Epithelial cell of esophagus (primary cell): ENCODE data around the gene KRT5.

Experiments used
- DNase-seq: peaks from one replicate; pipeline ENCODE4 v3.0.0; 2010; ENCODE audit warnings: low read depth
- H3K4me3 ChIP-seq: 2 replicates; pipeline ENCODE4 v1.5.1; 2011; ENCODE audit warnings: mild to moderate bottlenecking, low read length, control low read depth
- TF ChIP-seq, protein P1 (sequence below): IDR thresholded peaks from 2 replicates; pipeline ENCODE4 v1.5.1; 2011; ENCODE audit warnings: low read depth, mild to moderate bottlenecking, low read length, control low read depth, inconsistent platforms; ENCODE audit not compliant: insufficient read depth; ENCODE audit errors: missing control alignments

Gene KRT5

GRCh38 chr12:52558781-52559445, 38.7 kb upstream of the KRT5 start:
- no peak for DNase-seq
- no peak overlapping the region for H3K4me3 ChIP-seq
- TF ChIP-seq, protein P1, sequence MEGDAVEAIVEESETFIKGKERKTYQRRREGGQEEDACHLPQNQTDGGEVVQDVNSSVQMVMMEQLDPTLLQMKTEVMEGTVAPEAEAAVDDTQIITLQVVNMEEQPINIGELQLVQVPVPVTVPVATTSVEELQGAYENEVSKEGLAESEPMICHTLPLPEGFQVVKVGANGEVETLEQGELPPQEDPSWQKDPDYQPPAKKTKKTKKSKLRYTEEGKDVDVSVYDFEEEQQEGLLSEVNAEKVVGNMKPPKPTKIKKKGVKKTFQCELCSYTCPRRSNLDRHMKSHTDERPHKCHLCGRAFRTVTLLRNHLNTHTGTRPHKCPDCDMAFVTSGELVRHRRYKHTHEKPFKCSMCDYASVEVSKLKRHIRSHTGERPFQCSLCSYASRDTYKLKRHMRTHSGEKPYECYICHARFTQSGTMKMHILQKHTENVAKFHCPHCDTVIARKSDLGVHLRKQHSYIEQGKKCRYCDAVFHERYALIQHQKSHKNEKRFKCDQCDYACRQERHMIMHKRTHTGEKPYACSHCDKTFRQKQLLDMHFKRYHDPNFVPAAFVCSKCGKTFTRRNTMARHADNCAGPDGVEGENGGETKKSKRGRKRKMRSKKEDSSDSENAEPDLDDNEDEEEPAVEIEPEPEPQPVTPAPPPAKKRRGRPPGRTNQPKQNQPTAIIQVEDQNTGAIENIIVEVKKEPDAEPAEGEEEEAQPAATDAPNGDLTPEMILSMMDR = no peak

GRCh38 chr12:52557476-52557875, 37.3 kb upstream of the KRT5 start:
- DNase-seq = no peak
- TF ChIP-seq, protein P1 = no peak
- H3K4me3 ChIP-seq = no peak overlapping the region

DNA sequence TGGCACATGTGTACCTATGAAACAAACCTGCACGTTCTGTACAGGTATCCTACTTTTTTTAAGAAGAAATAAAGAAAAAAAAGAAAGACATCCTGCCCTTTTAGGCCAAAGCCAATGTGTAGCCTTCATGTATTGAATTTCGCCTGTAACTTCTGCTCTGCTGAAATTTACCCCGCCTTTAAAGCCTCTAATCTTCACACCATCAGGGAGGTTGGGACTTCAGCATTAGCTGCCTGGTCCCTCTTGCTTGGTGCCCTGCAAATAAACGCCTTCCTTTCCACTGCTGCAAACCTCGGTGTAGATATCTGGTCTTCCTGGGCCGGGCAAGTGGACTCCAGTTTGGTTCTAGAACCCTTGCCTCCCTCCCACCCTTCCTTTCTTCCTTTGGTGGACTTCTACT, 35.4 kb upstream of the KRT5 start:
- no peak for DNase-seq
- no peak overlapping the region for H3K4me3 ChIP-seq
- TF ChIP-seq, protein P1 = no peak

GRCh38 chr12:52552681-52553195, 32.5 kb upstream of the KRT5 start, which contains the start of gene KRT71:
Gene KRT71 (minus strand): TSS chr12:52553145. CDS start chr12:52553077, 68 bp downstream.
- TF ChIP-seq, protein P1 = no peak
- H3K4me3 ChIP-seq = no peak within 1 kb of the TSS
- DNase-seq = no peak

DNA sequence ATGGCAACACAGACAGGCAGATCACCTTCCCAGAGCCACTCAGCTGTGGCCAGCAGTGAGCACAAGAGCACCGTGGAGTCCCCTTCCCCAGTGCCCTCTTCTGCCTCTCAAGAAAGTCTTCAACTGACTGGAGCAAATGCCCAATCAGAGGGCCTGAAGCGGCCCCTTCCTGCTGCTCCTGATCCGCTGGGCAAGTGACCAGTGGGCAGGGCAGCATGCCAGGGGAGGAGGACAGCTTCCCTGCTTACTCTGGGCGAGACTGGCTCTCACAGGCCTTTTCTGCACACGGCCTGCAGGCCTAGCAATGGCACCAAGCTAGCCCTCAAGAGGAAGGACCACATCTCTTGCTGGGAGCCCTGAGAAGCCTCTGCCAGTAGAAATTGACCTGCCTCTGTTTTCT, 31.9 kb upstream of the KRT5 start:
- no peak overlapping the region for H3K4me3 ChIP-seq
- TF ChIP-seq, protein P1 = no peak
- DNase-seq = no peak

- DNase-seq = no peak
- no peak overlapping the region for H3K4me3 ChIP-seq
- TF ChIP-seq, protein P1 = no peak
These were observed 31.1 kb upstream of the KRT5 start for GRCh38 chr12:52551216-52551865.
